ENCODE data around the gene TEAD1. TPM values are rescaled to one million over a fixed set of nuclear protein-coding genes. Genes with fewer than 3 reads are reported as not detected.
A peak's percentile ranks its signal among the peaks of the same experiment; 100 is the strongest.

The TEAD1 gene
- total RNA-seq, 1 experiment from 2014 or later = 102 TPM

DNA sequence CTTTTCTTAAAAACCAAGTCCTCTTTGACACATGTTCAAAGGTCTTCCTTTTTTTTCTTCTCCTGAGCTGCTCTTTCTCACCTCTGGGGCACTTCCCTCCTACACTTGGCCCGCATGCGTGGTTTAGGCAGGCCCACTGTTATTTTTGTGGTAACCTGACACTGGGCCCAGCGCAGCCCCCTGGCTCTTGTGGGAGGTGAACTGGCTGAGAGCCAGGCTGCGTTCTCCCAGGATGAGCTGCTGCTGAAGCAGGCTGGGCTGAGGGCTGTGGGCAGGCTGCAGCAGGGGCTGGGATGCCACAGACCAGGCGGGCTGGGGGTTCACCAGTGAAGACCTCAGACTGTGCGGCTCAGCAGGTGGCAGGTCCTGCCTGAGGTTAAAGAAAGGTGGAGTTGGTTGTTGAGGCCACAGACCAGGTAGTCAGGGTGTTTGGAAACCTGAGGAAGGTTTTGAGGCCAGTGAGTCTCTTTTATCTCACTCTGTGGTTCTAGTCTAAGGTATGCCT lies 72.4 kb downstream of the TEAD1 start:
- ATAC-seq (peak; percentile 40; the same call in 1 of the 2 replicates), DNase-seq (ENCODE audit: low read depth, low spot score) (no peak)
- ChIA-PET POLR2A (interaction anchor here (0.6 kb wide), 1 partner anchor 94 kb away, joined by 4 read pairs; no protein-coding TSS in a partner anchor), CTCF (no interaction called here)
- no TSS peak for BruUV-seq (replicated peaks)
- intact Hi-C loops (cut with micrococcal nuclease; ENCODE audit: unreplicated experiment) (no loop called here), in situ Hi-C loops (cut with HindIII; ENCODE audit: low pct_unique_long_range_greater_than_20kb, low sequenced_read_pairs) (no loop called here)
- H3K4me1 ChIP-seq (ENCODE audit: control insufficient read depth, insufficient read depth, low read length) = peaks cover 28% of the 10 kb centered on the region
- H3K9me3 ChIP-seq (ENCODE audit: control insufficient read depth, insufficient read depth, low read depth, low read length) = no peaks in the 10 kb centered on the region
- no peak overlapping the region for H3K4me3 ChIP-seq (ENCODE audit: low read depth in 2 of 2, low read length in 2 of 2)
- H3K27ac ChIP-seq (ENCODE audit: low read length) = no peak overlapping the region; the same call in 1 of the 2 replicates
- no peak for TF ChIP-seq SIN3A (IDR thresholded peaks at IDR 0.05; ENCODE audit: borderline replicate concordance, insufficient read depth, low read depth, low read length)
- TF ChIP-seq TCF7L2 (IDR thresholded peaks at IDR 0.05; ENCODE audit: low read depth, low read length) = no peak
- no peak for TF ChIP-seq POLR2AphosphoS5 (IDR thresholded peaks at IDR 0.05; ENCODE audit: low read depth, low read length)
- no peaks in the 10 kb centered on the region for H3K36me3 ChIP-seq (ENCODE audit: control insufficient read depth, insufficient read depth, low read length)
- H3K27me3 ChIP-seq (ENCODE audit: control insufficient read depth, insufficient read depth, low read length) = no peaks in the 10 kb centered on the region

DNA sequence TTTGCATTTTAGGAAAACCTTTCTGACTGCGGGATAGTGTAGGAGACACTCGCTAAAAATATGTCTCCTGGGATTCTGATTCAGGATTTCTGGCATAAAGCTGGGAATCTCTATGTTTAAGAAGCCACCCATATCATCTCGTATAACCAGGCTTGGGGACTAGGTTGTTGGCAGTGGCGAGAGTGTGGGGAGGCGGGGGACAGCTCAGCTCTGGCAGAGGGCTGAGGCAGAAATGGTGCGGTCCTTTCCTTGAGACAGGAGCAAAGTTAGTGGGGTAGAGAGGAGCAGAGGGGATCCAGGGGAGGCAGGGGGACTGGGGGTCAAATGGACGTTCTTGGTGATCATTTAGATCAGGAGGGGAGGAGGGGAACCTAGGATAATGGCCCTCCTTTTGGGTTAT lies 74.3 kb downstream of the TEAD1 start:
- Histone ChIP-seq H3K4me3 (ENCODE audit: low read depth in 2 of 2, low read length in 2 of 2) (no peak overlapping the region), H3K36me3 (ENCODE audit: control insufficient read depth, insufficient read depth, low read length) (no peaks in the 10 kb centered on the region), H3K4me1 (ENCODE audit: control insufficient read depth, insufficient read depth, low read length) (peaks cover 25% of the 10 kb centered on the region), H3K9me3 (ENCODE audit: control insufficient read depth, insufficient read depth, low read depth, low read length) (no peaks in the 10 kb centered on the region), H3K27ac (ENCODE audit: low read length) (no peak overlapping the region), H3K27me3 (ENCODE audit: control insufficient read depth, insufficient read depth, low read length) (no peaks in the 10 kb centered on the region)
- no peak for TF ChIP-seq TCF7L2 (IDR thresholded peaks at IDR 0.05; ENCODE audit: low read depth, low read length)
- TF ChIP-seq, protein P1, sequence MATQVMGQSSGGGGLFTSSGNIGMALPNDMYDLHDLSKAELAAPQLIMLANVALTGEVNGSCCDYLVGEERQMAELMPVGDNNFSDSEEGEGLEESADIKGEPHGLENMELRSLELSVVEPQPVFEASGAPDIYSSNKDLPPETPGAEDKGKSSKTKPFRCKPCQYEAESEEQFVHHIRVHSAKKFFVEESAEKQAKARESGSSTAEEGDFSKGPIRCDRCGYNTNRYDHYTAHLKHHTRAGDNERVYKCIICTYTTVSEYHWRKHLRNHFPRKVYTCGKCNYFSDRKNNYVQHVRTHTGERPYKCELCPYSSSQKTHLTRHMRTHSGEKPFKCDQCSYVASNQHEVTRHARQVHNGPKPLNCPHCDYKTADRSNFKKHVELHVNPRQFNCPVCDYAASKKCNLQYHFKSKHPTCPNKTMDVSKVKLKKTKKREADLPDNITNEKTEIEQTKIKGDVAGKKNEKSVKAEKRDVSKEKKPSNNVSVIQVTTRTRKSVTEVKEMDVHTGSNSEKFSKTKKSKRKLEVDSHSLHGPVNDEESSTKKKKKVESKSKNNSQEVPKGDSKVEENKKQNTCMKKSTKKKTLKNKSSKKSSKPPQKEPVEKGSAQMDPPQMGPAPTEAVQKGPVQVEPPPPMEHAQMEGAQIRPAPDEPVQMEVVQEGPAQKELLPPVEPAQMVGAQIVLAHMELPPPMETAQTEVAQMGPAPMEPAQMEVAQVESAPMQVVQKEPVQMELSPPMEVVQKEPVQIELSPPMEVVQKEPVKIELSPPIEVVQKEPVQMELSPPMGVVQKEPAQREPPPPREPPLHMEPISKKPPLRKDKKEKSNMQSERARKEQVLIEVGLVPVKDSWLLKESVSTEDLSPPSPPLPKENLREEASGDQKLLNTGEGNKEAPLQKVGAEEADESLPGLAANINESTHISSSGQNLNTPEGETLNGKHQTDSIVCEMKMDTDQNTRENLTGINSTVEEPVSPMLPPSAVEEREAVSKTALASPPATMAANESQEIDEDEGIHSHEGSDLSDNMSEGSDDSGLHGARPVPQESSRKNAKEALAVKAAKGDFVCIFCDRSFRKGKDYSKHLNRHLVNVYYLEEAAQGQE (IDR thresholded peaks at IDR 0.05; ENCODE audit: insufficient read depth in 1 of 2, low read depth in 2 of 2, low read length in 1 of 2) = no peak
- TF ChIP-seq, protein P2, sequence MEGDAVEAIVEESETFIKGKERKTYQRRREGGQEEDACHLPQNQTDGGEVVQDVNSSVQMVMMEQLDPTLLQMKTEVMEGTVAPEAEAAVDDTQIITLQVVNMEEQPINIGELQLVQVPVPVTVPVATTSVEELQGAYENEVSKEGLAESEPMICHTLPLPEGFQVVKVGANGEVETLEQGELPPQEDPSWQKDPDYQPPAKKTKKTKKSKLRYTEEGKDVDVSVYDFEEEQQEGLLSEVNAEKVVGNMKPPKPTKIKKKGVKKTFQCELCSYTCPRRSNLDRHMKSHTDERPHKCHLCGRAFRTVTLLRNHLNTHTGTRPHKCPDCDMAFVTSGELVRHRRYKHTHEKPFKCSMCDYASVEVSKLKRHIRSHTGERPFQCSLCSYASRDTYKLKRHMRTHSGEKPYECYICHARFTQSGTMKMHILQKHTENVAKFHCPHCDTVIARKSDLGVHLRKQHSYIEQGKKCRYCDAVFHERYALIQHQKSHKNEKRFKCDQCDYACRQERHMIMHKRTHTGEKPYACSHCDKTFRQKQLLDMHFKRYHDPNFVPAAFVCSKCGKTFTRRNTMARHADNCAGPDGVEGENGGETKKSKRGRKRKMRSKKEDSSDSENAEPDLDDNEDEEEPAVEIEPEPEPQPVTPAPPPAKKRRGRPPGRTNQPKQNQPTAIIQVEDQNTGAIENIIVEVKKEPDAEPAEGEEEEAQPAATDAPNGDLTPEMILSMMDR (IDR thresholded peaks at IDR 0.05) = no peak
- TF ChIP-seq POLR2AphosphoS5 (IDR thresholded peaks at IDR 0.05; ENCODE audit: low read depth, low read length) = no peak
- no peak for TF ChIP-seq SIN3A (IDR thresholded peaks at IDR 0.05; ENCODE audit: borderline replicate concordance, insufficient read depth, low read depth, low read length)
- intact Hi-C loops (cut with micrococcal nuclease; ENCODE audit: unreplicated experiment) = no loop called here
- POLR2A ChIA-PET = interaction anchor here (0.6 kb wide), 1 partner anchor 70 kb away, joined by 4 read pairs; no protein-coding TSS in a partner anchor
- in situ Hi-C loops (cut with HindIII; ENCODE audit: low pct_unique_long_range_greater_than_20kb, low sequenced_read_pairs) = no loop called here
- no TSS peak for BruUV-seq (replicated peaks)
- ATAC-seq (no peak), DNase-seq (ENCODE audit: low read depth, low spot score) (no peak)
- CTCF ChIA-PET = no interaction called here

DNA sequence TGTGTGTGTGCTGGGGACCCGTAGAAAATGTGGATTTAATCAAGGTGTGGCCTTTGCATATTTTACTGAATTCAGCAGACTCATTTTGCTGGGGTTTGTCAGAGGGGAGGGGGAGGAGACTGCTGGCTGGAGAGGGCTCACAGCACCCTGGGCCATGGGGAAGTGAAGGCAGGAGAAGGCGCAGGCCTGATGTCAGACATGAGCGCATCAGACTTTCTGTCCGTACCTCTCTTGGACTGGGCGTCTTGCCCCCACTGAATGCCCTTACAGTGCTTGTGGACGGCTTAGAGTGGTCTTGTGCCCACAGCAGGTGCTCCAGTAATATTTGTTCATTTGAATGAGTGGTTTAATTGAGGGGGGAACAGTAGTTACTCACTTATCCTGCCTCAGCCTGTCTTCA lies 75.2 kb downstream of the TEAD1 start:
- DNase-seq (ENCODE audit: low read depth, low spot score) (no peak), ATAC-seq (no peak)
- Histone ChIP-seq H3K27me3 (ENCODE audit: control insufficient read depth, insufficient read depth, low read length) (no peaks in the 10 kb centered on the region), H3K9me3 (ENCODE audit: control insufficient read depth, insufficient read depth, low read depth, low read length) (no peaks in the 10 kb centered on the region), H3K36me3 (ENCODE audit: control insufficient read depth, insufficient read depth, low read length) (no peaks in the 10 kb centered on the region), H3K27ac (ENCODE audit: low read length) (no peak overlapping the region), H3K4me1 (ENCODE audit: control insufficient read depth, insufficient read depth, low read length) (peaks cover 31% of the 10 kb centered on the region), H3K4me3 (ENCODE audit: low read depth in 2 of 2, low read length in 2 of 2) (no peak overlapping the region)
- in situ Hi-C loops (cut with HindIII; ENCODE audit: low pct_unique_long_range_greater_than_20kb, low sequenced_read_pairs) = no loop called here
- no peak for TF ChIP-seq SIN3A (IDR thresholded peaks at IDR 0.05; ENCODE audit: borderline replicate concordance, insufficient read depth, low read depth, low read length)
- TF ChIP-seq TCF7L2 (IDR thresholded peaks at IDR 0.05; ENCODE audit: low read depth, low read length) = no peak
- TF ChIP-seq, protein P2 (IDR thresholded peaks at IDR 0.05) = no peak
- TF ChIP-seq POLR2AphosphoS5 (IDR thresholded peaks at IDR 0.05; ENCODE audit: low read depth, low read length) = no peak
- TF ChIP-seq, protein P1 (IDR thresholded peaks at IDR 0.05; ENCODE audit: insufficient read depth in 1 of 2, low read depth in 2 of 2, low read length in 1 of 2) = no peak
- intact Hi-C loops (cut with micrococcal nuclease; ENCODE audit: unreplicated experiment) = no loop called here
- ChIA-PET CTCF (no interaction called here), POLR2A (no interaction called here)
- BruUV-seq (replicated peaks) = no TSS peak
